ENCODE results near the gene CD7. TPM values are rescaled to one million over a fixed set of nuclear protein-coding genes. Genes with fewer than 3 reads are reported as not detected.

The CD7 gene
- total and polyA plus RNA-seq, 9 of the 15 experiments (the other 6 are each of a cell fraction or from before 2014, with no cell fraction given), result 0.21 to 0.35 TPM; not detected in 7

DNA sequence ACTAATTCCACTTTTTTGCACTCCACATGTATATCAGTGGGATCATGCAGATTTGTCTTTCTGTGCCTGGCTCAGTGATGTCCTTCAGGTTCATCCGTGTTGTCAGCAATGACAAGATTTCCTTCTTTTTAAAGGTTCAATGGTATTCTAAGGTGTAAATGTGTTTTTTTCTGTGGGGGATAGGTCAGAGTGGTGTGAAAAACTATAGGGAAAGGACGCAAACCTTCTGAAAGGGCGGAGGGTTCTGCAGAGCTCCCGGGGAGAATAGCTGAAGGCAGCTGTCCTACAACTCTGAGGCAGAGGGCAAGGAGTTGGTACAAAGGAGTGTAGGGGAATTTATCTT, 22.0 kb downstream of the CD7 start:
- Histone ChIP-seq H3K79me2 (ENCODE audit: control insufficient read depth, insufficient read depth, low read length) (peaks cover 27% of the 10 kb centered on the region), H4K20me1 (replicated peaks; ENCODE audit: control insufficient read depth, insufficient read depth, low read length) (no peaks in the 10 kb centered on the region), H3K36me3 (ENCODE audit: control insufficient read depth, insufficient read depth, low read length) (no peaks in the 10 kb centered on the region; the same call in 2 of the 3 replicates), H3K27ac (ENCODE audit: extremely low read depth, low read depth, low read length) (no peak overlapping the region), H3K9me1 (ENCODE audit: control insufficient read depth, insufficient read depth, low read length) (no peaks in the 10 kb centered on the region), H3K4me2 (ENCODE audit: insufficient read depth, low read length) (no peak overlapping the region), H3K4me3 (no peak overlapping the region), H3K9ac (ENCODE audit: insufficient read depth in 1 of 2, low read depth in 2 of 2, low read length in 2 of 2) (no peak overlapping the region), H2AFZ (ENCODE audit: low read depth, low read length) (no peak overlapping the region), H3K4me1 (replicated peaks in 1 of 2; ENCODE audit: control insufficient read depth in 2 of 2, insufficient read depth in 2 of 2, low read length in 2 of 2) (peaks cover 64 to 76% of the 10 kb centered on the region in 2 experiments), H3K27me3 (ENCODE audit: control insufficient read depth in 2 of 2, insufficient read depth in 2 of 2, low read length in 2 of 2) (no peaks in the 10 kb centered on the region), H3K9me3 (replicated peaks; ENCODE audit: control insufficient read depth, insufficient read depth, low read depth, low read length) (no peaks in the 10 kb centered on the region)
- FAIRE-seq (no peak), DNase-seq (ENCODE audit: extremely low read depth in 1 of 4, low spot score in 3 of 4) (no peak), ATAC-seq (no peak)
- ChIA-PET CTCF (ENCODE audit: low intra/inter-chr PET ratio) (no interaction called here), POLR2A (interaction anchor here (1.0 to 1.5 kb wide), 4 partner anchors 8 to 89 kb away, joined by 3 to 4 read pairs (median 3); partner anchors contain the start of gene CD7)
- in situ Hi-C loops (cut with MboI), result no loop called here
- WGBS (ENCODE audit: insufficient coverage, low coverage, missing lambda C conversion rate), result 46% methylated on average over 4 of the region's 4 CpGs
- BruUV-seq (replicated peaks), result no TSS peak
- TF ChIP-seq, protein P1, sequence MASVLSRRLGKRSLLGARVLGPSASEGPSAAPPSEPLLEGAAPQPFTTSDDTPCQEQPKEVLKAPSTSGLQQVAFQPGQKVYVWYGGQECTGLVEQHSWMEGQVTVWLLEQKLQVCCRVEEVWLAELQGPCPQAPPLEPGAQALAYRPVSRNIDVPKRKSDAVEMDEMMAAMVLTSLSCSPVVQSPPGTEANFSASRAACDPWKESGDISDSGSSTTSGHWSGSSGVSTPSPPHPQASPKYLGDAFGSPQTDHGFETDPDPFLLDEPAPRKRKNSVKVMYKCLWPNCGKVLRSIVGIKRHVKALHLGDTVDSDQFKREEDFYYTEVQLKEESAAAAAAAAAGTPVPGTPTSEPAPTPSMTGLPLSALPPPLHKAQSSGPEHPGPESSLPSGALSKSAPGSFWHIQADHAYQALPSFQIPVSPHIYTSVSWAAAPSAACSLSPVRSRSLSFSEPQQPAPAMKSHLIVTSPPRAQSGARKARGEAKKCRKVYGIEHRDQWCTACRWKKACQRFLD (CRISPR knock-in tag; IDR thresholded peaks at IDR 0.05), result 0 out of 2 replicates have a peak, but pooled peaks have one; percentile 49
- no peak for TF ChIP-seq STAT5B (CRISPR knock-in tag; IDR thresholded peaks at IDR 0.05)
- peak in 1 of 2 experiments; percentile 60; a peak in 2 of 4 replicates for TF ChIP-seq FOXA3 (CRISPR knock-in tag; conservative IDR thresholded peaks at IDR 0.05 in 1 of 2, IDR thresholded peaks at IDR 0.05 in 1 of 2)
- TF ChIP-seq, protein P2, sequence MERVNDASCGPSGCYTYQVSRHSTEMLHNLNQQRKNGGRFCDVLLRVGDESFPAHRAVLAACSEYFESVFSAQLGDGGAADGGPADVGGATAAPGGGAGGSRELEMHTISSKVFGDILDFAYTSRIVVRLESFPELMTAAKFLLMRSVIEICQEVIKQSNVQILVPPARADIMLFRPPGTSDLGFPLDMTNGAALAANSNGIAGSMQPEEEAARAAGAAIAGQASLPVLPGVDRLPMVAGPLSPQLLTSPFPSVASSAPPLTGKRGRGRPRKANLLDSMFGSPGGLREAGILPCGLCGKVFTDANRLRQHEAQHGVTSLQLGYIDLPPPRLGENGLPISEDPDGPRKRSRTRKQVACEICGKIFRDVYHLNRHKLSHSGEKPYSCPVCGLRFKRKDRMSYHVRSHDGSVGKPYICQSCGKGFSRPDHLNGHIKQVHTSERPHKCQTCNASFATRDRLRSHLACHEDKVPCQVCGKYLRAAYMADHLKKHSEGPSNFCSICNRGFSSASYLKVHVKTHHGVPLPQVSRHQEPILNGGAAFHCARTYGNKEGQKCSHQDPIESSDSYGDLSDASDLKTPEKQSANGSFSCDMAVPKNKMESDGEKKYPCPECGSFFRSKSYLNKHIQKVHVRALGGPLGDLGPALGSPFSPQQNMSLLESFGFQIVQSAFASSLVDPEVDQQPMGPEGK (CRISPR knock-in tag; IDR thresholded peaks at IDR 0.05; ENCODE audit: borderline replicate concordance), result no peak
- TF ChIP-seq ZNF507 (tag; conservative IDR thresholded peaks at IDR 0.05), result no peak
- no peak for TF ChIP-seq TGIF2 (CRISPR knock-in tag; IDR thresholded peaks at IDR 0.05)
- intact Hi-C loops (cut with micrococcal nuclease), result no loop called here

Data from K562 (cell line).